ENCODE measurements around the gene IQGAP3.

DNA sequence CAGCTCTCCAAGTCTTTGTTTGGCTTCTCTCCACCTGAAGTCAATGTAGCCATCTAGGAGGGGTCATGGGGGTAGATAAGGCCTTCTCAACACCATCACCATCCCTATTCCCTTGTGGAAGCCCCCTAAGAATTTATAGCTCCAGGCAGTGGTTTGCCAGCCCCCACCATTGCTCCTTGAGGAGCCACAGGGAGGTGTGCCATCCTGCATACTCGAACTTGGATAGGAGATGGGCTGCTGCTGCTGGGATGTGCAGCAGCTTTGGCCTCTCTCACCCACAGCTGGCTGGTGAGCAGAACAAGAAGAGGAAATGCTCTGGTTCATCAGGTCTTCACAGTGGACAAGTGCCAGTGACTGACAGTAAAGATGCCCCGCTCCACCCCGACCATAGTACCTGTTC lies 24.1 kb upstream of the IQGAP3 start:
- TF ChIP-seq, protein P1, sequence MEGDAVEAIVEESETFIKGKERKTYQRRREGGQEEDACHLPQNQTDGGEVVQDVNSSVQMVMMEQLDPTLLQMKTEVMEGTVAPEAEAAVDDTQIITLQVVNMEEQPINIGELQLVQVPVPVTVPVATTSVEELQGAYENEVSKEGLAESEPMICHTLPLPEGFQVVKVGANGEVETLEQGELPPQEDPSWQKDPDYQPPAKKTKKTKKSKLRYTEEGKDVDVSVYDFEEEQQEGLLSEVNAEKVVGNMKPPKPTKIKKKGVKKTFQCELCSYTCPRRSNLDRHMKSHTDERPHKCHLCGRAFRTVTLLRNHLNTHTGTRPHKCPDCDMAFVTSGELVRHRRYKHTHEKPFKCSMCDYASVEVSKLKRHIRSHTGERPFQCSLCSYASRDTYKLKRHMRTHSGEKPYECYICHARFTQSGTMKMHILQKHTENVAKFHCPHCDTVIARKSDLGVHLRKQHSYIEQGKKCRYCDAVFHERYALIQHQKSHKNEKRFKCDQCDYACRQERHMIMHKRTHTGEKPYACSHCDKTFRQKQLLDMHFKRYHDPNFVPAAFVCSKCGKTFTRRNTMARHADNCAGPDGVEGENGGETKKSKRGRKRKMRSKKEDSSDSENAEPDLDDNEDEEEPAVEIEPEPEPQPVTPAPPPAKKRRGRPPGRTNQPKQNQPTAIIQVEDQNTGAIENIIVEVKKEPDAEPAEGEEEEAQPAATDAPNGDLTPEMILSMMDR (IDR thresholded peaks at IDR 0.05): no peak
- TF ChIP-seq POLR2A (IDR thresholded peaks at IDR 0.05): no peak

Measured in uterus (tissue), 2 donors.